ENCODE results near the gene TRPV4. TPM values are rescaled to one million over a fixed set of nuclear protein-coding genes. Genes with fewer than 3 reads are reported as not detected.

Gene TRPV4
- total RNA-seq, 4 donors from 2014 or later = not detected

DNA sequence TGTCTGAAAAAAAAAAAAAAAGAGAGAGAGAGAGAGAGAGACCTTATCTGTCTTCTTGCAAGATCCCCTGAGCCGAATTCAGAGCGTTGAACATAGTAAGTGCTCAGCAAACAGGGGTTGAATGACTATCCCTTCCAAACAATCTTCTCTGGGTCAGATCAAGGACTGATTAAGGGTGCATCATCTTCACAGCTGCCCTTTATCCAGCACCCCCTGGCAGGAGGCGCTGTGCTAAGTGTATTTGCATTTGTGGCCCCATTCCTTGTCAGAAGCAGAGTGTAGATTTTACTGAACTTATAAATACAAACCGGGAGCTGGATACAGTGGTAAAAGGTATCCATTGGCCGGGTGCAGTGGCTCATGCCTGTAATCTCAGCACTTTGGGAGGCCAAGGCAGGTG lies 8.8 kb upstream of the TRPV4 start:
- no peaks in the 10 kb centered on the region for H3K4me1 ChIP-seq
- intact Hi-C loops (cut with DNase I; ENCODE audit: low total_unique reads) (no loop called here), in situ Hi-C loops (cut with MboI; ENCODE audit: low sequenced_read_pairs in 4 of 4) (no loop called here)
- H3K9me3 ChIP-seq = no peaks in the 10 kb centered on the region
- no peak overlapping the region for H3K4me3 ChIP-seq
- TF ChIP-seq POLR2A (IDR thresholded peaks at IDR 0.05) = no peak
- TF ChIP-seq, protein P1, sequence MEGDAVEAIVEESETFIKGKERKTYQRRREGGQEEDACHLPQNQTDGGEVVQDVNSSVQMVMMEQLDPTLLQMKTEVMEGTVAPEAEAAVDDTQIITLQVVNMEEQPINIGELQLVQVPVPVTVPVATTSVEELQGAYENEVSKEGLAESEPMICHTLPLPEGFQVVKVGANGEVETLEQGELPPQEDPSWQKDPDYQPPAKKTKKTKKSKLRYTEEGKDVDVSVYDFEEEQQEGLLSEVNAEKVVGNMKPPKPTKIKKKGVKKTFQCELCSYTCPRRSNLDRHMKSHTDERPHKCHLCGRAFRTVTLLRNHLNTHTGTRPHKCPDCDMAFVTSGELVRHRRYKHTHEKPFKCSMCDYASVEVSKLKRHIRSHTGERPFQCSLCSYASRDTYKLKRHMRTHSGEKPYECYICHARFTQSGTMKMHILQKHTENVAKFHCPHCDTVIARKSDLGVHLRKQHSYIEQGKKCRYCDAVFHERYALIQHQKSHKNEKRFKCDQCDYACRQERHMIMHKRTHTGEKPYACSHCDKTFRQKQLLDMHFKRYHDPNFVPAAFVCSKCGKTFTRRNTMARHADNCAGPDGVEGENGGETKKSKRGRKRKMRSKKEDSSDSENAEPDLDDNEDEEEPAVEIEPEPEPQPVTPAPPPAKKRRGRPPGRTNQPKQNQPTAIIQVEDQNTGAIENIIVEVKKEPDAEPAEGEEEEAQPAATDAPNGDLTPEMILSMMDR (IDR thresholded peaks at IDR 0.05 in 4 of 5, conservative IDR thresholded peaks at IDR 0.05 in 1 of 5) = no peak
- ATAC-seq (no peak), DNase-seq (no peak)
- no peaks in the 10 kb centered on the region for H3K27me3 ChIP-seq
- no peak overlapping the region for H3K27ac ChIP-seq
- no peaks in the 10 kb centered on the region for H3K36me3 ChIP-seq

DNA sequence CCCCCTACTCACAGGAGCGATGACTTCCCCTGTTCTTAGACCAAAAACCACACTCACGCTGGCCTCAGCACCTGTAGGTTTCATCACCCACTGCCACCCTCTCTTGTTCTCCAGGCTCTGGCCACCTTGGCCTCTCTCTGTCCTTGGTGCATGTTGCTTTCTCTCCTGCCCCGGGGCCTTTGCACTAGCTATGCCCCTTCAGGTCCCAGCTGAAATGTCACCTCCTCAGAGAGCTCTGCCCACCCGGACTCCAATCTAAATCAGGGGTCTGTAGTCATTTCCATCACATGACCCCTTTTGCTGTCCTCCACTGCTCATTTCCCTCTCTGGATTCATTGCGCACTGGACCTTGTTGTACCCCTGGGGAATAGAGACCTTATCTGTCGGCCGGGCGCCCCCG lies 8.2 kb upstream of the TRPV4 start:
- H3K27me3 ChIP-seq = no peaks in the 10 kb centered on the region
- intact Hi-C loops (cut with DNase I; ENCODE audit: low total_unique reads) (no loop called here), in situ Hi-C loops (cut with MboI; ENCODE audit: low sequenced_read_pairs in 4 of 4) (no loop called here)
- no peak for ATAC-seq
- H3K36me3 ChIP-seq = no peaks in the 10 kb centered on the region
- no peaks in the 10 kb centered on the region for H3K9me3 ChIP-seq
- DNase-seq = no peak
- no peak for TF ChIP-seq POLR2A (IDR thresholded peaks at IDR 0.05)
- TF ChIP-seq, protein P1 (IDR thresholded peaks at IDR 0.05 in 4 of 5, conservative IDR thresholded peaks at IDR 0.05 in 1 of 5) = no peak
- H3K4me1 ChIP-seq = no peaks in the 10 kb centered on the region
- no peak overlapping the region for H3K4me3 ChIP-seq
- no peak overlapping the region for H3K27ac ChIP-seq

DNA sequence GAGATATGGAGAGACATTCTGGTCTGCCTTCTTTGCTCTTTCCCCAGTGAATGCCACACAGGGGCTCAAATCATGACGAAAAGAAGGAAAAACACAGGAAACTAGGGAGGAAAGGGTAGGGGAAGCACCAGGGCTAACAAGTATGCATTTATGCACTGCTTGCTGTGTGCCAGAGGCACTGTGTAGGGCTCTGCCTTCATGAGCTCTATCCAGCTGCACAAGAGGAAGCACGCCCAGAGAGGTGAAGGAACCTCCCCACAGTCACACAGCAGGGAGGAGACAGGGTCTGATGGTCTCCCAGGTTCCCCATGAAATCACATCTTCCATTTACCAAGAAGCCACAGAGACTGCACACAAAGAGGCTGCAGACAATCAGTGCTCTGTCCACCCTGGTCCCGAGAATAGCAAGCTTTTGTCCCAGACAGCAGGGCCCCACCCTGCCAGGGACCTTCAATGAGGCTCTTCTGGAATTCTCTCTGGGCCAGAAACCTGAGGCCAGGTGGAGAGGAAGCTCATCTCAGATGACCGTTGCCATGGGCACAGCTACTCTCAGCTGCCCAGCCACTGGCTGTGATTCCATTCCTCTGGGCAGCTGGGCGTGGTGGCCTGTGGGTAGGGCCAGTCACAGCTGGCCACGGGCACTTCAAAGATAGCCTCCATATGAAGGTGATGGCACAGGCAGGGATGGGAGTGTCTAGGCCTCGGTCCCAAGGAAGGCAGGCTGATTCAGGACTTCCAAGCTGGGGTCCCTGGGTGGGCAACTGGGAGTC lies 7.3 kb upstream of the TRPV4 start:
- Histone ChIP-seq H3K27ac (no peak overlapping the region), H3K4me3 (no peak overlapping the region), H3K36me3 (no peaks in the 10 kb centered on the region), H3K27me3 (no peaks in the 10 kb centered on the region), H3K4me1 (no peaks in the 10 kb centered on the region), H3K9me3 (no peaks in the 10 kb centered on the region)
- DNase-seq = no peak
- ATAC-seq = no peak
- intact Hi-C loops (cut with DNase I; ENCODE audit: low total_unique reads) (no loop called here), in situ Hi-C loops (cut with MboI; ENCODE audit: low sequenced_read_pairs in 4 of 4) (no loop called here)
- TF ChIP-seq POLR2A (IDR thresholded peaks at IDR 0.05) = no peak
- TF ChIP-seq, protein P1 (IDR thresholded peaks at IDR 0.05 in 4 of 5, conservative IDR thresholded peaks at IDR 0.05 in 1 of 5) = no peak

DNA sequence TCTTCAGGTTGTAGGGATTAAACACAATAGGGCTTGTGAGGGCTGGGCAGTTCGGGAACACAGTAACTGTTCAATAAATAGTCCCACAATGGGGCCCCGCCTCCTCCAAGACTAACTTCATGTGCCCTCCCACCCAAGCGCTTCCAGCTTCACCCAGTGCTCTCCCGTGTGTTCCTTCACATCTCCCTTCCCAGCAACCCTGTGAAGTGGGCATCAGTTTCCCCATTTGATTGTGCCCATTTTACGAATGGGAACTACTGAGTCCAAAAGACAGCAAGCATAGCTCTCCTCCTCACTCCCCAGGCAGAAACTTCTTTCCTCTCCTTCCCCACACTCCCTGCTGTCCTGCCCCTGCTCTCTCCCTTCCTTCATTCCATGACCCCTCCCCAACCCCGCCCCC lies 6.2 kb upstream of the TRPV4 start:
- in situ Hi-C loops (cut with MboI; ENCODE audit: low sequenced_read_pairs in 4 of 4) (no loop called here), intact Hi-C loops (cut with DNase I; ENCODE audit: low total_unique reads) (no loop called here)
- DNase-seq (no peak), ATAC-seq (no peak)
- TF ChIP-seq, protein P1 (IDR thresholded peaks at IDR 0.05 in 4 of 5, conservative IDR thresholded peaks at IDR 0.05 in 1 of 5) = no peak
- TF ChIP-seq POLR2A (IDR thresholded peaks at IDR 0.05) = no peak
- Histone ChIP-seq H3K4me1 (no peaks in the 10 kb centered on the region), H3K9me3 (no peaks in the 10 kb centered on the region), H3K27me3 (no peaks in the 10 kb centered on the region), H3K36me3 (no peaks in the 10 kb centered on the region), H3K4me3 (no peak overlapping the region), H3K27ac (no peak overlapping the region)

DNA sequence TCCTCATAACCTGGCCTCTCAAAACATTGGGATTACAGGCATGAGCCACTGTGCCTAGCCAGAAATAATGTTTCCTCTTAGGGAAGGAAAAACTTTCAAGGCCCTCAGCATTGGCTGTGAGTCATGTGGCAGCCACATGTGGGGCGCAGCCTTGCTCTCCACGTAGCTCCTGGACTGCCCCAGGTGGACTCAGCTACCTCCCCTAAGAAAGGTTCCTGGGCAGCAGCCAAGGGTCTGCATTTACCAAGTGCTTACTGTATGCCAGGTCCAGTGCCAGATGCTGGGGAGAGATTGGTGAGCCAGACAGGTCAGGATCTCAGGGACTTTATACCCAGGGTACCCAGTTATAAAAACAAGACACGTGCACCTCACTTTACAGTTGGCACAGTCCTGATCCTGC lies 3.7 kb upstream of the TRPV4 start:
- DNase-seq (no peak), ATAC-seq (no peak)
- Histone ChIP-seq H3K4me3 (no peak overlapping the region), H3K4me1 (no peaks in the 10 kb centered on the region), H3K27me3 (peaks cover 15 to 19% (median 17%) of the 10 kb centered on the region in 3 donors), H3K36me3 (no peaks in the 10 kb centered on the region), H3K9me3 (no peaks in the 10 kb centered on the region), H3K27ac (no peak overlapping the region)
- intact Hi-C loops (cut with DNase I; ENCODE audit: low total_unique reads) (no loop called here), in situ Hi-C loops (cut with MboI; ENCODE audit: low sequenced_read_pairs in 4 of 4) (no loop called here)
- TF ChIP-seq POLR2A (IDR thresholded peaks at IDR 0.05) = no peak
- TF ChIP-seq, protein P1 (IDR thresholded peaks at IDR 0.05 in 4 of 5, conservative IDR thresholded peaks at IDR 0.05 in 1 of 5) = no peak
